NCI-H128 (cell line): ENCODE data around the gene TTC34.

ENCODE experiments used
- DNase-seq: peaks from one replicate; lab custom pipeline; 2025; ENCODE audit not compliant: unreplicated experiment; lab: John Stamatoyannopoulos, UW

Gene TTC34

GRCh38 chr1:2801535-2802291, at the start of gene TTC34:
TSS of gene TTC34 (minus strand) at chr1:2801693. CDS start at chr1:2800827, 866 bp downstream.
- DNase-seq, result no peak

GRCh38 chr1:2850502-2850901, 49.0 kb upstream of the TTC34 start:
- no peak for DNase-seq

GRCh38 chr1:2848006-2848670, 46.6 kb upstream of the TTC34 start:
- DNase-seq, result no peak

GRCh38 chr1:2847086-2847985, 45.8 kb upstream of the TTC34 start:
- no peak for DNase-seq

- no peak for DNase-seq
These were observed 44.4 kb upstream of the TTC34 start for GRCh38 chr1:2845869-2846268.

GRCh38 chr1:2840036-2840809, 38.7 kb upstream of the TTC34 start:
- no peak for DNase-seq

GRCh38 chr1:2837823-2838222, 36.3 kb upstream of the TTC34 start:
- DNase-seq, result no peak

GRCh38 chr1:2837316-2837715, 35.8 kb upstream of the TTC34 start:
- DNase-seq, result no peak

- no peak for DNase-seq
These were observed 35.0 kb upstream of the TTC34 start for GRCh38 chr1:2836333-2836970.

- no peak for DNase-seq
These were observed 34.2 kb upstream of the TTC34 start for GRCh38 chr1:2835650-2836159.

- no peak for DNase-seq
These were observed 33.5 kb upstream of the TTC34 start for GRCh38 chr1:2834741-2835564.

GRCh38 chr1:2834146-2834475, 32.6 kb upstream of the TTC34 start:
- DNase-seq, result no peak

- DNase-seq, result no peak
These were observed 32.1 kb upstream of the TTC34 start for GRCh38 chr1:2833454-2834145.

GRCh38 chr1:2832506-2833453, 31.3 kb upstream of the TTC34 start:
- DNase-seq, result no peak

- no peak for DNase-seq
These were observed 30.2 kb upstream of the TTC34 start for GRCh38 chr1:2831596-2832212.

GRCh38 chr1:2830761-2831425, 29.4 kb upstream of the TTC34 start:
- DNase-seq, result no peak
